Measurements from ENCODE around the gene TMEM187.

TMEM187 gene

DNA sequence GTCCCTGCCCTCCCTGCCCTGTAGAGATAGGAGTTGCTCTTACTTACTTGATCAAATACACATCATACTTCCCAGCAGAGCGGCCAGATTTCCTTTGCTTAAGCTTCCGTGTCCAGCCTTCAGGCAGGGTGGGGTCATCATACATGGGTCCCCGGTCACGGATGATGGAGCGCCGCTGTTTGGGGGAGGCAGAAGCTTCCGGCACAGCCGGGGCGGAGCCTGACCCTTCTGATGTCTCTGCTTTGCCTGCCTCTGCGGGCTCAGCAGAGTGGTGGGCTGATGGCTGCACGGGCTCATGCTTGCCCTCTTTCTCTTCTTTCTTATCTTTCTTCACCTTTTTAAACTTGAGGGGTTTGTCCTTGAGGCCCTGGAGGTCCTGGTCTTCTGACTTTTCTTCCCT is 59.6 kb downstream of the TMEM187 start:
- no peaks in the 10 kb centered on the region for H3K27me3 Mint-ChIP-seq (ENCODE audit: low read depth)
- TF ChIP-seq, protein P1, sequence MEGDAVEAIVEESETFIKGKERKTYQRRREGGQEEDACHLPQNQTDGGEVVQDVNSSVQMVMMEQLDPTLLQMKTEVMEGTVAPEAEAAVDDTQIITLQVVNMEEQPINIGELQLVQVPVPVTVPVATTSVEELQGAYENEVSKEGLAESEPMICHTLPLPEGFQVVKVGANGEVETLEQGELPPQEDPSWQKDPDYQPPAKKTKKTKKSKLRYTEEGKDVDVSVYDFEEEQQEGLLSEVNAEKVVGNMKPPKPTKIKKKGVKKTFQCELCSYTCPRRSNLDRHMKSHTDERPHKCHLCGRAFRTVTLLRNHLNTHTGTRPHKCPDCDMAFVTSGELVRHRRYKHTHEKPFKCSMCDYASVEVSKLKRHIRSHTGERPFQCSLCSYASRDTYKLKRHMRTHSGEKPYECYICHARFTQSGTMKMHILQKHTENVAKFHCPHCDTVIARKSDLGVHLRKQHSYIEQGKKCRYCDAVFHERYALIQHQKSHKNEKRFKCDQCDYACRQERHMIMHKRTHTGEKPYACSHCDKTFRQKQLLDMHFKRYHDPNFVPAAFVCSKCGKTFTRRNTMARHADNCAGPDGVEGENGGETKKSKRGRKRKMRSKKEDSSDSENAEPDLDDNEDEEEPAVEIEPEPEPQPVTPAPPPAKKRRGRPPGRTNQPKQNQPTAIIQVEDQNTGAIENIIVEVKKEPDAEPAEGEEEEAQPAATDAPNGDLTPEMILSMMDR (IDR thresholded peaks at IDR 0.05; ENCODE audit: unreplicated experiment in 3 of 3): no peak
- no peaks in the 10 kb centered on the region for H3K9me3 Mint-ChIP-seq
- peaks cover 37% of the 10 kb centered on the region for H3K36me3 Mint-ChIP-seq (ENCODE audit: low read depth)
- peak overlapping the region in 2 of 3 experiments; percentile 17 to 48 for H3K27ac Mint-ChIP-seq
- peaks cover 7% of the 10 kb centered on the region for H3K4me1 Mint-ChIP-seq
- H3K4me3 Mint-ChIP-seq: no peak overlapping the region

DNA sequence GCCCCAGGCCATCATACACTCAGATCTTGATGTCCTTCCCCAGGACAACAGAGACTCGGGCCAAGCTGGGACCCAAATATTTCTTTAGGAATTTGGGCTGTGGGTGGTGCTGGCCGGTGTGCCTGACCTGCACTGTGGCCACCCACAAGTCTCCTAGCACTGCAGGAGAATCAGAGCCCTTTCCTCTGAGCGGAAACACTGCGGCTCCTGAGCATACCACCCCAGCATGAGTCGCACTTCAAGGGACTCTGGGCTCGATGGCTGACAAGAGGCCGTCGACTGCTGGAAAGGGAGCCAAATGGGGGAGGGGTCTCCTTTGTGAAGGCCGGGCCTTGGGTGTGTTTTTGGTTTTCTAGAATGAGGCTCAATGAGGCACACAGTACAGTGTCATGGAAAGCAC is 60.1 kb downstream of the TMEM187 start:
- Mint-ChIP-seq H3K9me3 (no peaks in the 10 kb centered on the region), H3K27ac (peak overlapping the region in 1 of 3 experiments; percentile 48), H3K4me1 (peaks cover 7% of the 10 kb centered on the region), H3K36me3 (ENCODE audit: low read depth) (peaks cover 35% of the 10 kb centered on the region), H3K4me3 (no peak overlapping the region), H3K27me3 (ENCODE audit: low read depth) (no peaks in the 10 kb centered on the region)
- TF ChIP-seq, protein P1 (IDR thresholded peaks at IDR 0.05; ENCODE audit: unreplicated experiment in 3 of 3): no peak
